Keratinocyte (primary cell): ENCODE data around the gene ACTA2. TPM values are rescaled to one million over a fixed set of nuclear protein-coding genes. Genes with fewer than 3 reads are reported as not detected.
"Not testable (repeated sequence)": the region's sequence is repeated elsewhere in the genome, so short reads cannot be mapped to it uniquely, and the experiment has no call there.

Experiments used
- DNase-seq: peaks from one replicate; pipeline ENCODE4 v3.0.0-alpha.2; 2011; ENCODE audit warnings: low read depth, missing footprints, low spot score
- FAIRE-seq: peaks from 2 replicates; lab custom pipeline; 2011; peaks lifted over from hg19 to GRCh38; lab: Jason Lieb, UNC
- H2AFZ ChIP-seq: 2 replicates; pipeline ENCODE4 v1.6.0; 2012; ENCODE audit warnings: low read length, control low read depth, inconsistent platforms; ENCODE audit not compliant: control insufficient read depth
- H3K27ac ChIP-seq: 2 replicates; pipeline ENCODE4 v1.5.1; 2011; ENCODE audit warnings: low read length; ENCODE audit not compliant: control insufficient read depth, insufficient read depth
- H3K27me3 ChIP-seq: 3 replicates; pipeline ENCODE4 v1.6.0; 2011; ENCODE audit warnings: low read length; ENCODE audit not compliant: control insufficient read depth, insufficient read depth; ENCODE audit errors: extremely low read depth
- H3K36me3 ChIP-seq, 2 experiments: 2 replicates in 1 of 2; 3 replicates in 1 of 2; pipeline ENCODE4 v1.5.1; 2011; ENCODE audit warnings: low read length in 2 of 2, mild to moderate bottlenecking in 1 of 2; ENCODE audit not compliant: control insufficient read depth in 2 of 2, insufficient read depth in 2 of 2; ENCODE audit errors: extremely low read depth in 1 of 2
- H3K4me1 ChIP-seq: 3 replicates; pipeline ENCODE4 v1.5.1; 2011; ENCODE audit warnings: low read length; ENCODE audit not compliant: control insufficient read depth, insufficient read depth; ENCODE audit errors: extremely low read depth
- H3K4me2 ChIP-seq: 3 replicates; pipeline ENCODE4 v1.6.0; 2011; ENCODE audit warnings: low read depth, low read length; ENCODE audit not compliant: control insufficient read depth, insufficient read depth; ENCODE audit errors: extremely low read depth
- H3K4me3 ChIP-seq, 3 experiments: fragments of 200-600 bp in 1 of 3; sonication (generic) in 1 of 3; 2 replicates in 2 of 3; 3 replicates in 1 of 3; pipeline ENCODE4 v1.5.1; 2011 to 2016; ENCODE audit warnings: low read length in 3 of 3, mild to moderate bottlenecking in 3 of 3, control low read depth in 2 of 3, inconsistent platforms in 1 of 3, low read depth in 1 of 3, mixed read lengths in 1 of 3, mixed run types in 1 of 3, moderate library complexity in 1 of 3; ENCODE audit not compliant: control insufficient read depth in 2 of 3, insufficient read depth in 2 of 3; ENCODE audit errors: extremely low read depth in 1 of 3
- H3K79me2 ChIP-seq: 2 replicates; pipeline ENCODE4 v1.6.0; 2012; ENCODE audit warnings: low read length; ENCODE audit not compliant: control insufficient read depth, insufficient read depth
- H3K9ac ChIP-seq: 3 replicates; pipeline ENCODE4 v1.6.0; 2011; ENCODE audit warnings: low read length; ENCODE audit not compliant: control insufficient read depth, insufficient read depth; ENCODE audit errors: extremely low read depth
- H3K9me1 ChIP-seq: 3 replicates; pipeline ENCODE4 v1.6.0; 2011; ENCODE audit warnings: low read length; ENCODE audit not compliant: control insufficient read depth, insufficient read depth; ENCODE audit errors: extremely low read depth
- H3K9me3 ChIP-seq: 2 replicates; pipeline ENCODE4 v1.5.1; 2012; ENCODE audit warnings: low read depth, low read length; ENCODE audit not compliant: control insufficient read depth
- H4K20me1 ChIP-seq: 3 replicates; pipeline ENCODE4 v1.6.0; 2011; ENCODE audit warnings: low read length; ENCODE audit not compliant: control insufficient read depth, insufficient read depth; ENCODE audit errors: extremely low read depth
- CTCF ChIP-seq, 3 experiments: IDR thresholded peaks in 1 of 3; conservative IDR thresholded peaks in 1 of 3; optimal IDR thresholded peaks in 1 of 3; 2 replicates in 2 of 3; 3 replicates in 1 of 3; pipeline versions ENCODE3 to v1.5.1; 2011; ENCODE audit warnings: low read length in 3 of 3, mild to moderate bottlenecking in 3 of 3, moderate library complexity in 2 of 3, control low read depth in 1 of 3, inconsistent platforms in 1 of 3; ENCODE audit not compliant: insufficient read depth in 2 of 3; ENCODE audit errors: extremely low read depth in 1 of 3
- EZH2 ChIP-seq: IDR thresholded peaks from one replicate; pipeline ENCODE4 v1.6.1; 2012; ENCODE audit warnings: inconsistent platforms, mild to moderate bottlenecking, low read length, moderate library complexity
- dilution Hi-C: fragments of 300-500 bp; cut with MboI; formaldehyde crosslinking; loops from one replicate; pipeline ENCODE4 v1.7.0; 2020; ENCODE audit warnings: low sequenced_read_pairs; ENCODE audit not compliant: extremely low pct_ligation_motif_present
- polyA plus RNA-seq, 5 experiments: library from polyadenylated mRNA; depleted of rRNA in 3 of 5; stranded (reverse) in 3 of 5; stranded (forward) in 1 of 5; unstranded in 1 of 5; fragments of >200 nt; gene quantifications; 1 replicate in 1 of 5; 2 replicates in 3 of 5; 3 replicates in 1 of 5; pipeline versions ENCODE4 v1.2.1 to v1.2.3, GENCODE V29; 2011 to 2012; ENCODE audit warnings: missing spikeins in 2 of 5, low read depth in 1 of 5, low replicate concordance in 1 of 5

ACTA2 gene
- polyA plus RNA-seq, 1 donor (not counting 4 experiments of a cell fraction or from before 2014, with no cell fraction given): 3.7 TPM

GRCh38 chr10:88933564-88933963, 19.0 kb downstream of the ACTA2 start:
- Histone ChIP-seq H3K9ac (no peak overlapping the region), H2AFZ (no peak overlapping the region), H4K20me1 (no peaks in the 10 kb centered on the region), H3K79me2 (no peaks in the 10 kb centered on the region), H3K27ac (no peak overlapping the region), H3K9me3 (no peaks in the 10 kb centered on the region), H3K4me3 (no peak overlapping the region), H3K36me3 (no peaks in the 10 kb centered on the region), H3K4me1 (peaks cover 9% of the 10 kb centered on the region), H3K4me2 (no peak overlapping the region), H3K9me1 (no peaks in the 10 kb centered on the region), H3K27me3 (no peaks in the 10 kb centered on the region)
- TF ChIP-seq CTCF (optimal IDR thresholded peaks at IDR 0.05 in 1 of 3, IDR thresholded peaks at IDR 0.05 in 1 of 3, conservative IDR thresholded peaks at IDR 0.05 in 1 of 3; ENCODE audit: extremely low read depth in 1 of 3, insufficient read depth in 2 of 3, low read length in 3 of 3) (no peak), EZH2 (no peak)
- FAIRE-seq: no peak
- no peak for DNase-seq
- dilution Hi-C loops: no loop called here

DNA sequence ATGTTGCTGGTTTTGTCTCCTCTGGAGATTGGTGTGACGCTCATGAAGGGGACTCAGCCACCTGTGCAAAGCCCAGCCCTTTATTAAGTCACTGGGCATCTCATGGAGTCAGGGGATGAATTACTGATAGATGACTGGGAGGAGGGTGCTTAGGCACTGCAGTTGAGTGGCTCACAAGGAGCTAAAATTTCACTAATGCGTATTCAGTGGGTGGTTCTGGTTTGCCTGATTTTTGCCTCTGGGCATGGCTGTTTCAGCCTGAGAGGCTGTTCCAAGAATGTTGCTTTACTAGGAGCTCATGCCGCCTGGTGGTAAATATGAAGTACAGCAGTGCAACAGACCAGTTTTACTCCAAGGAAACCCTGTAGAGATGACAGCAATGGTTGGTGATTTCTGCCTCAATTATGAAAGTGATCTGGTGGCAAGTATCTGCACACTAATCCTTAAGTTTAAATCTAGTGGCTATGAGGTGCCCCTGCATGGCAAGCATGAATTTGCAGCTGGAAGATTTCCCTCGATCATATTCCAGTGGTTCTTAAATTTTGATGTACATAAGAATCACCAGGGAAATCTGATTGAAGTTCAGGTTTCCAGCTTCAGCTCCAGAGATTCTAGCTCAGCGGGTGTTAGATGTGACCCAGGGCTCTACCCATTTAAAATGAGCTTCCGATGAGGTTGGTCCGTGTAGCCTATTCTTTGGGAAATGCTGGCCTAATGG, 19.9 kb downstream of the ACTA2 start:
- Histone ChIP-seq H3K9me3 (no peaks in the 10 kb centered on the region), H3K79me2 (no peaks in the 10 kb centered on the region), H3K9me1 (no peaks in the 10 kb centered on the region), H2AFZ (no peak overlapping the region), H3K4me1 (peaks cover 9% of the 10 kb centered on the region), H3K9ac (no peak overlapping the region), H3K4me3 (no peak overlapping the region), H3K4me2 (peak overlapping the region; percentile 33), H3K27me3 (no peaks in the 10 kb centered on the region), H3K36me3 (no peaks in the 10 kb centered on the region), H4K20me1 (no peaks in the 10 kb centered on the region), H3K27ac (no peak overlapping the region)
- TF ChIP-seq CTCF (optimal IDR thresholded peaks at IDR 0.05 in 1 of 3, IDR thresholded peaks at IDR 0.05 in 1 of 3, conservative IDR thresholded peaks at IDR 0.05 in 1 of 3; ENCODE audit: extremely low read depth in 1 of 3, insufficient read depth in 2 of 3, low read length in 3 of 3) (peak; percentile 78 to 90 (median 78)), EZH2 (no peak)
- peak; percentile 91 for FAIRE-seq
- DNase-seq: peak; percentile 55
- dilution Hi-C loops: no loop called here

DNA sequence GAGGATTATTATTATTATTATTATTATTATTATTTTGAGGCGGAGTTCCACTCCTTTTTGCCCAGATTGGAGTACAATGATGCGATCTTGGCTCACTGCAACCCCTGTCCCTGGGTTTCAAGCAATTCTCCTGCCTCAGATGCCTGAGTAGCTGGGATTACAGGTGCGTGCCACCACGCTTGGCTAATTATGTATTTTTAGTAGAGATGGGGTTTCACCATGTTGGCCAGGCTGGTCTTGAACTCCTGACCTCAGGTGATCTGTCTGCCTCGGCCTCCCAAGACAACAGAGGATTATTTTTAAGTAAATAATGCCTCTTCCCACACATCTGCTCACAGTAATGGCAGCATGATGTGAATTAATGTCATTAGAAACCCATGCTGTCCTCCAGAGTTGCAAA, 20.5 kb downstream of the ACTA2 start:
- H3K79me2 ChIP-seq, FAIRE-seq, H3K4me3 ChIP-seq, dilution Hi-C loops, H3K27me3 ChIP-seq, H4K20me1 ChIP-seq, H3K36me3 ChIP-seq, H3K9me1 ChIP-seq, H2AFZ ChIP-seq, H3K4me1 ChIP-seq, H3K9me3 ChIP-seq, DNase-seq, H3K27ac ChIP-seq, H3K4me2 ChIP-seq, H3K9ac ChIP-seq: not testable (repeated sequence)
